Measurements from ENCODE around the gene DDIT3. TPM values are rescaled to one million over a fixed set of nuclear protein-coding genes. Genes with fewer than 3 reads are reported as not detected.

The DDIT3 gene
- total and polyA plus RNA-seq, 2 donors (not counting 1 experiment from before 2014, with no cell fraction given), result 35.6 to 159 TPM

GRCh38 chr12:57517187-57517586, 3.1 kb downstream of the DDIT3 start:
- TF ChIP-seq CTCF (IDR thresholded peaks at IDR 0.05) (no peak), EZH2 (IDR thresholded peaks at IDR 0.05; ENCODE audit: borderline replicate concordance, insufficient read depth, low read depth, low read length, poor library complexity, severe bottlenecking) (no peak)

GRCh38 chr12:57516617-57517153, 3.6 kb downstream of the DDIT3 start:
- peaks cover 19% of the 10 kb centered on the region for H4K20me1 ChIP-seq (ENCODE audit: control insufficient read depth, insufficient read depth, low read length, poor library complexity, severe bottlenecking)
- DNase-seq (no peak), ATAC-seq (ENCODE audit: low read depth) (no peak)
- no peaks in the 10 kb centered on the region for H3K27me3 ChIP-seq (replicated peaks in 1 of 4; ENCODE audit: control extremely low read depth in 1 of 4, control insufficient read depth in 3 of 4, insufficient read depth in 4 of 4, low read length in 3 of 4)
- H3K4me2 ChIP-seq (replicated peaks; ENCODE audit: low read depth, low read length, poor library complexity, severe bottlenecking), result no peak overlapping the region
- WGBS (ENCODE audit: insufficient coverage), result 97% methylated on average over 8 of the region's 11 CpGs
- H3K4me1 ChIP-seq (ENCODE audit: control insufficient read depth in 2 of 2, insufficient read depth in 2 of 2, low read length in 2 of 2), result peaks cover 23 to 31% of the 10 kb centered on the region in 2 donors
- ChIA-PET CTCF (interaction anchor here (1.1 to 1.2 kb wide), 2 partner anchors 58 to 61 kb away, joined by 3 read pairs; partner anchors contain the start of gene INHBE), POLR2A (interaction anchor here (0.6 to 2.3 kb wide), 4 partner anchors 17 to 69 kb away, joined by 3 to 5 read pairs (median 4); no protein-coding TSS in a partner anchor)
- no peak overlapping the region for H3K4me3 ChIP-seq (ENCODE audit: control extremely low read depth in 1 of 5, extremely low read depth in 1 of 5, insufficient read depth in 1 of 5, low read depth in 2 of 5, low read length in 4 of 5)
- Mint-ChIP-seq H3K9me3 (ENCODE audit: insufficient read depth) (no peaks in the 10 kb centered on the region), H3K27ac (no peak overlapping the region), H3K4me1 (peaks cover 33% of the 10 kb centered on the region), H3K27me3 (no peaks in the 10 kb centered on the region), H3K4me3 (no peak overlapping the region)
- peaks cover 25% of the 10 kb centered on the region for H3K79me2 ChIP-seq (ENCODE audit: control insufficient read depth, insufficient read depth, low read length)
- TF ChIP-seq EZH2 (IDR thresholded peaks at IDR 0.05; ENCODE audit: borderline replicate concordance, insufficient read depth, low read depth, low read length, poor library complexity, severe bottlenecking) (no peak), CTCF (IDR thresholded peaks at IDR 0.05) (no peak)
- H3K27ac ChIP-seq (ENCODE audit: low read length in 2 of 2), result no peak overlapping the region
- intact Hi-C loops (cut with micrococcal nuclease), result no loop called here
- H2AFZ ChIP-seq (ENCODE audit: insufficient read depth, low read depth, low read length, poor library complexity, severe bottlenecking), result no peak overlapping the region
- no peaks in the 10 kb centered on the region for H3K9me3 ChIP-seq (ENCODE audit: control extremely low read depth in 1 of 3, control insufficient read depth in 2 of 3, insufficient read depth in 1 of 3, low read length in 2 of 3)
- H3K36me3 ChIP-seq (replicated peaks in 1 of 2; ENCODE audit: control extremely low read depth in 1 of 2, control insufficient read depth in 1 of 2, extremely low read depth in 1 of 2, insufficient read depth in 2 of 2, low read length in 1 of 2), result peaks cover 27 to 62% of the 10 kb centered on the region in 2 experiments
- H3K9ac ChIP-seq (ENCODE audit: low read length), result no peak overlapping the region

More at GRCh38 chr12:57517187-57517586, 3.1 kb downstream of the DDIT3 start:
- Histone ChIP-seq H3K4me3 (ENCODE audit: control extremely low read depth in 1 of 5, extremely low read depth in 1 of 5, insufficient read depth in 1 of 5, low read depth in 2 of 5, low read length in 4 of 5) (no peak overlapping the region), H3K4me1 (ENCODE audit: control insufficient read depth in 2 of 2, insufficient read depth in 2 of 2, low read length in 2 of 2) (peaks cover 28 to 36% of the 10 kb centered on the region in 2 donors), H3K9me3 (ENCODE audit: control extremely low read depth in 1 of 3, control insufficient read depth in 2 of 3, insufficient read depth in 1 of 3, low read length in 2 of 3) (no peaks in the 10 kb centered on the region), H3K79me2 (ENCODE audit: control insufficient read depth, insufficient read depth, low read length) (peaks cover 25% of the 10 kb centered on the region), H3K27ac (ENCODE audit: low read length in 2 of 2) (no peak overlapping the region), H3K9ac (ENCODE audit: low read length) (no peak overlapping the region), H4K20me1 (ENCODE audit: control insufficient read depth, insufficient read depth, low read length, poor library complexity, severe bottlenecking) (peaks cover 19% of the 10 kb centered on the region), H3K27me3 (replicated peaks in 1 of 4; ENCODE audit: control extremely low read depth in 1 of 4, control insufficient read depth in 3 of 4, insufficient read depth in 4 of 4, low read length in 3 of 4) (no peaks in the 10 kb centered on the region), H2AFZ (ENCODE audit: insufficient read depth, low read depth, low read length, poor library complexity, severe bottlenecking) (no peak overlapping the region), H3K4me2 (replicated peaks; ENCODE audit: low read depth, low read length, poor library complexity, severe bottlenecking) (no peak overlapping the region), H3K36me3 (replicated peaks in 1 of 2; ENCODE audit: control extremely low read depth in 1 of 2, control insufficient read depth in 1 of 2, extremely low read depth in 1 of 2, insufficient read depth in 2 of 2, low read length in 1 of 2) (peaks cover 27 to 57% of the 10 kb centered on the region in 2 experiments)
- 11% methylated on average over 1 of the region's 1 CpG for WGBS (ENCODE audit: insufficient coverage)
- no peaks in the 10 kb centered on the region for H3K27me3 Mint-ChIP-seq
- peak overlapping the region; percentile 36 for H3K4me3 Mint-ChIP-seq
- no peaks in the 10 kb centered on the region for H3K9me3 Mint-ChIP-seq (ENCODE audit: insufficient read depth)
- ChIA-PET POLR2A (interaction anchor here (2.3 kb wide), 1 partner anchor 40 kb away, joined by 5 read pairs; no protein-coding TSS in a partner anchor), CTCF (interaction anchor here (1.1 kb wide), 1 partner anchor 58 kb away, joined by 3 read pairs; no protein-coding TSS in a partner anchor)
- intact Hi-C loops (cut with micrococcal nuclease), result no loop called here
- no peak overlapping the region for H3K27ac Mint-ChIP-seq
- H3K4me1 Mint-ChIP-seq, result peaks cover 38% of the 10 kb centered on the region
- DNase-seq (no peak), ATAC-seq (ENCODE audit: low read depth) (no peak)

Measured in B cell (primary cell).